GM12874 (cell line): ENCODE data around the gene FRMD4A.

Experiments
- TF ChIP-seq, protein P1 (sequence below): IDR thresholded peaks from 2 replicates; pipeline ENCODE4 v1.5.1; 2011; ENCODE audit warnings: low read depth, mild to moderate bottlenecking, control low read depth, low read length, moderate library complexity; ENCODE audit not compliant: insufficient read depth

Gene FRMD4A

DNA sequence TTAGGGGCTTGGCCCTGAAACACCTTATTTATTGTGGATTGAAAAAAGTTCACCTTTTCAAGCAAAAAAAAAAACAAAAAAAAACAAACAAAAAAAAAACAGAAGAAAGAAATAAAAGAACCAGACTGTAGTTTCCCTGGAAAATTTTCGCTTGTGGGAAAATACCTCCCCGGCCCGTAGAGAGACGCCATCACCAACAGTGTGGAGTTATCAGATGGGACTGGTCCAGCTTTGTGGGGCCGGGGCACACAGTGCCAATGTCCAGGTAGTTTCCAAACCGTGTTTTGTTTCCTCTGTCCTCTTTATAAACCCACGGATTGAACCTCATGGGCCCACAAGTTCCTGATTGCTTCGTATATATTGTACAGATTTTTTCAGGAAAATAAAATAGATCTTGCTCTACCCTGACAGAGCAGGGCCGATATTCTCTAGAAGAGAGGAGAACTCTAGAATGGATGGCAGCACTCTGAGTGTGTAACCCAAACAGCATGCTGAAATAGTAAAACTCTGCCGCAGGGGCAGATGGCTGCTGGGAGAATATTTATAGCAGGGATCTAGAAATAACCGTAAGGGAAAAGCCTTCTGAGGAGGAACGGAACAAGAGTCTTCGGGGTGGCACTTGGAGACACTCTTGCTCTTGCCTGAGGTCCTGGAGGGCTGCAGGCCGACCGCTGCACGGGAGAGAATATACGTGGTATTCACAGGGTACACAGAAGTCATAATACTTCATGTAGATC is 241.0 kb downstream of the FRMD4A start:
- TF ChIP-seq, protein P1, sequence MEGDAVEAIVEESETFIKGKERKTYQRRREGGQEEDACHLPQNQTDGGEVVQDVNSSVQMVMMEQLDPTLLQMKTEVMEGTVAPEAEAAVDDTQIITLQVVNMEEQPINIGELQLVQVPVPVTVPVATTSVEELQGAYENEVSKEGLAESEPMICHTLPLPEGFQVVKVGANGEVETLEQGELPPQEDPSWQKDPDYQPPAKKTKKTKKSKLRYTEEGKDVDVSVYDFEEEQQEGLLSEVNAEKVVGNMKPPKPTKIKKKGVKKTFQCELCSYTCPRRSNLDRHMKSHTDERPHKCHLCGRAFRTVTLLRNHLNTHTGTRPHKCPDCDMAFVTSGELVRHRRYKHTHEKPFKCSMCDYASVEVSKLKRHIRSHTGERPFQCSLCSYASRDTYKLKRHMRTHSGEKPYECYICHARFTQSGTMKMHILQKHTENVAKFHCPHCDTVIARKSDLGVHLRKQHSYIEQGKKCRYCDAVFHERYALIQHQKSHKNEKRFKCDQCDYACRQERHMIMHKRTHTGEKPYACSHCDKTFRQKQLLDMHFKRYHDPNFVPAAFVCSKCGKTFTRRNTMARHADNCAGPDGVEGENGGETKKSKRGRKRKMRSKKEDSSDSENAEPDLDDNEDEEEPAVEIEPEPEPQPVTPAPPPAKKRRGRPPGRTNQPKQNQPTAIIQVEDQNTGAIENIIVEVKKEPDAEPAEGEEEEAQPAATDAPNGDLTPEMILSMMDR = no peak

DNA sequence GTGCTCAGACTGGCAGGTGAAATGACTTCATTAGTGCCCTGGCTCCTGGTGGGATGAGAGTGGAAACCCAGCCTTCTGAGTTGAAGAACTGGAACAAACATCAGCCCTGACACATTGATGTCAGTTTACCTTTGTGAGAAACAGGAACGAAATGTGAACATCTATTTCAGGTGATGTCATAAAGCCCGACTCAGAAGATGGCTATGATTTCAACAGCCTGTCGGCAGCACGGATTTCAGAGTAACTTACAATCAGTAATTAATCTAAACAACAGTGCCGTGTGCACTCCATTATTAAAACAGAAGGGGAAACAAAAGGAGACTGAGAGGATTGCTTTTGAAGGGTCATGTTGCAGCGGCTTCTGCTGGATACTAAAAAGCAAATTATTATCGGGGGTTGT is 243.2 kb downstream of the FRMD4A start:
- TF ChIP-seq, protein P1 = no peak

DNA sequence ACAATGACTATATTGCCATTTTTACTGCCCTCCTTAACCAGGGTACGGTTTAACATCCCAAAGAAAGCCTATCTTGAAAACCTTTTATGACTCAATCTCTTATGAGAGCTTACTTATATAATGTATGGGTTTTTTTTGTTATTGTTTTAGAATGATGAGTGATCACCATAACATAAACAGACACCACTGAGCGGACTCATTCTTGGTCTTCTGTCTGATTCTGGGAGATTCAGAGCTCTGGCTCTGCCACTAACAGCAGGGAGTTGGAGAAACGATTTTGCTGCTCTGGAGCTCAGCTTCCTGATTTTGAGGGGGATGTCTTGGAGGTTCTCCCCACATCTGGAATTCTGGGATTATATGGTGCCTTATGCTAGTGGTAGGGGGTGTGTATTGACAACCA is 244.1 kb downstream of the FRMD4A start:
- TF ChIP-seq, protein P1 = no peak

DNA sequence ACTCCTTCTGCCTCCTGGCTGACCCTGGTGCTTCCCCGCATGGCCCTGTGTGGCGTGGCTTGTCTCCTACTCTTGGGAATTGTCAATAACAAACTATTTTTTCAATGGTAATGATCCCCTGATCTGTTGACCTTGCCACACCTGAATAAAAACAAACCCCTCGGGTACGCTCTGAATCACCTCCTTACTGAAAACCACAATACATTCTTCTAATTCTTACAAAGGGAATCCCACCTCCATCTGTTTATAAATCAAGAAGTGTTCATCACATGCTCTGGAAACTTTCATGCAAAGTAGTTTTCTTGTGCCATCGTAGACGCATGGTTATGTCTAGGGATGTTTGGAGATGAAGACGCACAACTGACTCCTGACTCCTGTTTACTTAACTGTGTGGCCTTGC is 245.8 kb downstream of the FRMD4A start:
- TF ChIP-seq, protein P1 = no peak

DNA sequence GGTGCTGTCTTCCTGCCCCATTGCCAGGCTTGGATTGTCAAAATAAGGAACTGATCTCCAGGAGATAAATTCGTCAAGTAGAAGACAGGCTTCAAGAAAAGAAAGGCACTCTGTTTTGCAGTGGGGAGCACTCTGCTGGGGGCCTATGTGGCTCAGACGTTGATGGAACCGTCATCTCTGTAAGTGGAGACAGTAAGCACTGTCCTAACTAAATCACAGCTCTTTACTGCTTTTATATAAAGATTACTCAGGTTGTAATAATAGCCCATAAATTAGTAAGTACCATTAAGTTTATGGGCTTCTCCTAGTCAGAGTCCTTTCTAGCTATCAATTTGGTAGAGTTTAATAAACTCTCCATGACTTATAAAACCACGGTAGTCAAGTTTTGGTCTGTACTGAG is 249.9 kb downstream of the FRMD4A start:
- TF ChIP-seq, protein P1 = no peak

DNA sequence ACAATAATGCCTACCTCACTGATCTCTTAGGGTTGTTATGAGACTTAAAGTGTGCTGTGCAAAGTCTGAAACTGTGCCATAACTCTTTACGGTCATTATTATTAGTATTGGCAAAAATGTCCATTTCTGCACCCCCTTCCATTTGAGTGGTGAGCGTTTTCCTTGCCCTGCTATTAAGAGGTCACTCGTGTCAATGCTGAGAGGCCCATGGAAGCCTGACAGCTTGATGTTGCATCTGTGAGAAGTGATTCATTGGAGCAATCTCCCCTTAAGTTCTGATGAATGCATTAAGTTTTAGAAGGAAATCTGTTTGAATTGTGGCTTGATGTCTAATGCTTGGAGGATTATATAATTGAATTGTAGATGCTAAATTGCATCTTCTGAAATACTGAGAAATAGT is 253.3 kb downstream of the FRMD4A start:
- TF ChIP-seq, protein P1 = no peak

DNA sequence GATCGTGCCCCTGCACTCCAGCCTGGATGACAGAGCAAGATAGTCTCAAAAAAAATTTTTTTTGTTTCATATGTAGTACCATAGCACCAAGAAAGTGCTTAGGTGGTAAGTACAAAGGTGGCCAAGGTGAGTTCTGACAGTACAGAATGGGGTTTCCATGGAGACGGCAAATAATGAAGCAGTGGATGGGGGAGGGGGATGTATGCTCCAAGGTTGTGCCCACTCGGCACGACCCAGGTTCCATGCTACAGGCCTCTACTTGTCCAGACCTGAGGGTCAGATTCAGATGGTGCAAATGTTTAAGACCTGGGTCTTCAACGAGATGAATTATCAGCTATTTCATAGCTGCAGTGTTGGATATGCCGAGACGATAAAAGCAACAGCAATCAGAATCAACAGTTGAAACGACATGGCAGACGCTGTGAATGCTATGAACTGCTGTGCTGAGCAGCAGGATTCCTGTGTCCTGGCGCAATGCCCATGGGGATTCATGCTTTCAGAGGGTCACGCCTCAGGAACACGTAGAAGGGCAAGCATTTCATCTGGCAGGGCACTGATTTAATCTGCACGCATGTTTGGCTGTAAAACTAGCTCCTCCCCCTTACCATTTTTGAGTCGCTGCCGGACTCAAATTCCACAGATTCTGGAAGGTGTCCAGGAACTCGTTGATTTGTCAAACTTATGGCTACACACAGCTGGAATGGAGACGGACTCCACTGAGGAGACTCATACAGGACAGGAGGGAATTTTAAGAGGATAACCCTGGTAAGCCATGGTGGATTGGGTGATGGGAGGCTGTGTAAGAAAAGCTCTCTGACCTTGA is 256.5 kb downstream of the FRMD4A start:
- TF ChIP-seq, protein P1 = no peak
